Stimulated activated naive CD8-positive, alpha-beta T cell treated with anti-CD3 and anti-CD28 coated beads, Interleukin-15, Interleukin-2, amounts not matched to agents 100 ng/mL and 50 ng/mL, for 24 hours (primary cell): Measurements from ENCODE around the gene MGAT5.

Source experiments
- H3K27ac Mint-ChIP-seq: one replicate; pipeline ENCODE4 v1.8.0; 2021; ENCODE audit warnings: mild to moderate bottlenecking, mixed read lengths
- H3K27me3 Mint-ChIP-seq: one replicate; pipeline ENCODE4 v1.8.0; 2021; ENCODE audit warnings: mixed read lengths
- H3K36me3 Mint-ChIP-seq: one replicate; pipeline ENCODE4 v1.8.0; 2021; ENCODE audit warnings: low read depth, mixed read lengths
- H3K4me1 Mint-ChIP-seq: one replicate; pipeline ENCODE4 v1.8.0; 2021; ENCODE audit warnings: low read depth, mixed read lengths
- H3K4me3 Mint-ChIP-seq: one replicate; pipeline ENCODE4 v1.8.0; 2021; ENCODE audit warnings: mild to moderate bottlenecking, mixed read lengths
- H3K9me3 Mint-ChIP-seq: one replicate; pipeline ENCODE4 v1.8.0; 2021; ENCODE audit warnings: mixed read lengths

MGAT5 gene

DNA sequence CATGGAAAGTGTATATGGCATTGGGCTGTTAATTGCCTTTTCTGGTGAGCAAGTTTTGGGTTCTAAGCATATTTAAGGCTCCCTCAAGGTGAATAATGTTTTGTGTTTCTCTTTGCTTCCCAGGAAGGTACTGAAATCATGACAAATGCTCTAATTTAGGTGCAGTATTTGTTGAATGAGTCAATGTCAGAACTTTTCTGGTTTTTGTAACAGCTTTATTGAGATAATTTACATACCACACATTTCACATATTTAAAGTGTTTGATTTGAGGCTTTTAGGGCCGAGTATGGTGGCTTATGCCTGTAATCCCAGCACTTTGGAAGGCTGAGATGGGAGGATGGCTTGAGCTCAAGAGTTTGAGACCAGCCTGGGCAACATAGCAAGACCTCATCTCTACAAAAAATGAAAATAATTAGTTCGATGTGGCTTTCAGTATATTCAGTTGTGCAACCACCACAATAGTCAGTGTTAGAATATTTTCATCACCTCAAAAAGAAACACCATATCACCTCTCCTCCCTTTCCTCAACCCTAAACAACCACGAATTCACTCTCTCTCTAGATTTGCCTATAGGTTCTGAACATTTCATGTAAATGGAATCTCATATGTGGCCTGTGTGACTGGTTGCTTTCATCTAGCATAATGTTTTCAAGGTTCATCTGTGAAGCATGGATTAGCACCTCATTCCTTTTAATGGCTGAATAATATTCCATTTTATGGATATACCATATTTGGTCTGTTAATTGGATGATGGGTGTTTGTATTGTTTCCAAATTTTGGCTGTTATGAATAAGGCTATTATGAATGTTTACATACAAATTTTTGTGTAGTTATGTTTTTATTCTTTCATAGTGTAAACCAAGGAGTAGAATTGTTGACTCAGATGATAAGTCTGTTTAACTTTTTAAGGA is 54.9 kb downstream of the MGAT5 start:
- H3K27ac Mint-ChIP-seq = no peak overlapping the region
- peaks cover 33% of the 10 kb centered on the region for H3K36me3 Mint-ChIP-seq
- H3K27me3 Mint-ChIP-seq = no peaks in the 10 kb centered on the region
- peaks cover 90% of the 10 kb centered on the region for H3K4me1 Mint-ChIP-seq
- no peak overlapping the region for H3K4me3 Mint-ChIP-seq
- H3K9me3 Mint-ChIP-seq = peaks cover 7% of the 10 kb centered on the region

DNA sequence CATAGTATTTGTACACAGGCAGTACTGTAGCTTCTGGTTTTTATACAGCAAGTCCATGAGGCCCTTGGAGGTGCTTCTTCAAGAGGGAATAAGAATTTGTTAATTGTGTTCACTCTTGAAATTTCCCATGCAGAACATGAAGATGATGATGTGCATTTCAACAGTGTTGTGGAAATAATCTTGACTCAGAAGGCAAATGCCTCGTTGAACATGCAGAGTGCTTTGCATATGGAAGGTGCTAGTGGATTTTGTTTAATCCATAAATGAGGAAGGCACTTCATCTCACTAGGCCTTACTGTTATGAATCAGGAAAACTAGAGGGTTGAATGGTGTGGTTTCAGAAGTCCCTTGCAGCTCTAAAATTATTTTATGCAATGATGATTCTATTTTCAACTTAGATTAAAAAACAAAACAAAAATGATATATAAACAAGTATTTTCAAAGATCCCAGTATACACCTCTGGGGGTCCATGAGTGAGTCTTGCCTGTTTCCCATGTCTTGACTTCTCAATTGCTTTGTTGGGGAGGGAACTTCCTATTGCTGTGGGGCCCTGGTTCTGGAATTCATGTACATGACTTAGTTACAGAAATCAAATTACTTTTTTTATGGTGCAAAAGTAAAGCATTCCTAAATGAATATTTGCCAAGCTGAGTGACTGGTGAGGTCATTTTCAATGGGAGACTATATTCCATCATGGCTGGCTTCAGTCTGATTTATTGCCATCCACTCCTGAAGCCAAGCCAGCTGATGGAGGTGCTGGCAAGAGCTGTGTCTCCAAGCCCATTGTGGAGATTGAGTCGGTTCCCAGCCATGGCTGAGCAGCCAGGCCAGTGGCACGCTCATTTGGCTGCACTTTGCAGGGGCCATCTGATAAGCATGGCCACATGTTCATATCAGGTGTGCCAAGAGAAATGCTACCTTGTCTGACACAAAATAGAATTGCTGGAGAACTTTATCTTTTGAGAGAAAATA is 56.5 kb downstream of the MGAT5 start:
- Mint-ChIP-seq H3K9me3 (peaks cover 7% of the 10 kb centered on the region), H3K4me1 (peaks cover 74% of the 10 kb centered on the region), H3K27me3 (no peaks in the 10 kb centered on the region), H3K36me3 (peaks cover 27% of the 10 kb centered on the region), H3K27ac (no peak overlapping the region), H3K4me3 (no peak overlapping the region)

DNA sequence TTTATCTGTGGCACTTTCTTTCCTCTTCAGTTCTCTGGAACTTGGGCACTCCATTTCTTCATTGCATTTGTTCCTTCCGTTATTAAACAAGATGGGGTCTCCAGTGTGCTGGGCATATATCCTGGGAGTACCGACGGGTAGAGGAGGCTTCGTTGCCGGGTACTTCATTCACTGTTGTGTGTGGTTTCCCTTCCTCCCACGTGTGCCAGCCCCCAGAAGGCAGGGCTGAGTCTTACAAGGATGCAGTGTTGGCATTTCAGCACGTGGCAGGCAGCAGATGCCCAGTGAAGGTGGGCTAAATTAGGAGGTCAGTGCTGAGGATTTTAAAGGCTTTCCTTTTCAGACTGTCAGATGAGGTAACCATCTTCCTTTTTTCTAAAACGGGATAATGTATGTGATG is 58.6 kb downstream of the MGAT5 start:
- H3K4me1 Mint-ChIP-seq = peaks cover 58% of the 10 kb centered on the region
- H3K9me3 Mint-ChIP-seq = peaks cover 7% of the 10 kb centered on the region
- H3K27me3 Mint-ChIP-seq = no peaks in the 10 kb centered on the region
- peak overlapping the region; percentile 17 for H3K4me3 Mint-ChIP-seq
- peak overlapping the region; percentile 86 for H3K27ac Mint-ChIP-seq
- peaks cover 30% of the 10 kb centered on the region for H3K36me3 Mint-ChIP-seq

DNA sequence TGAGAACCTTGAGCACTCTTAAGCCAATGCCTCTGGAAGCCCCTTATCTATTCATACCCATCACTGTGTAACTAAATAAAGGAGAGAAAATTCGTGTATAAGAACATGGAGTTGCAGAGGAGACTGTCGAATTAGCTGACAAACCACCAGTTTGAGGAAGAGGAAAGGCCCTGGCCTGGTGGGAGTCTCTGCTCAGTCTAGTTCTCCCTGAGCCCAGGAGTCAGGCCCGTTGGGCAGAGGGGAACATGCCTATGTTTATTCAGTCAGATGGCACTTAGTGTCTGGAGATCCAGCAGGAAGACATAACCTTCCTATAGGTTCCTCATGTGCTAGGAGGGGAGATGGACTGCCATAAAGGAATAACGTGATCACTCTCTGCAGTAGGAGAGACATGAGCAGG is 60.3 kb downstream of the MGAT5 start:
- no peaks in the 10 kb centered on the region for H3K27me3 Mint-ChIP-seq
- no peak overlapping the region for H3K4me3 Mint-ChIP-seq
- H3K27ac Mint-ChIP-seq = peak overlapping the region; percentile 15
- peaks cover 46% of the 10 kb centered on the region for H3K4me1 Mint-ChIP-seq
- H3K9me3 Mint-ChIP-seq = peaks cover 4% of the 10 kb centered on the region
- H3K36me3 Mint-ChIP-seq = peaks cover 41% of the 10 kb centered on the region

DNA sequence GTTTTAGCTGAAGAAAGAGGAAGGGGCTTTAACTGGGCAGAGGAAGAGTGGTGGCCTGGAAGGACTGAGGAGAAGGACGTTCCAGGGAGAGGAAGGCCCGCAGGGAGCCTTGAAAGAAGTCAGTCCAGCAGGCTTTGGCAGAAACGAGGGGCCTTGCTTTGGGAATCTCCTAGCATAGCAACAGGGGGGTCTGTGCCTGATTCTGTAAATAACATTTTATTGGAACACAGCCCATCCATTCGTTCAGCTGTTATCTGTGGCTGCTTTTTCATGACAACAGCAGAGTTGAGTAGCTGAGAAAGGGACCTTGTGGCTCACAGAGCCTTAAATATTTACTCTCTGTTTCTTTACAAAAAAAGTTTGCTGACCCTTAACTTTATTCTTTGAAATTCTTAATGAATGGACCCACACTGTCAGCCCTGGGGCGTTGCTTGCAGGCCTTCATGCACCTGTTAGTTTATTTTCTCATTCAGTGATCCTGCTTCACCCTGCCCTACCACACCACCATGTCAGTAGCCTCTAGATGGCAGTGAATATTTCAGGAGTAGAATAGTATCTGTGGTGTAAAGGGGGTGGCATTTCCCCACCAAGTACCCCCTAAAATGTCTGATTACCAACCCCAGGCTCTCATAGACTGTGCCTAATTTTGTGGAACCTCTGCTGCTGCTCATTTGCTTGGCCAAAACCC is 61.0 kb downstream of the MGAT5 start:
- no peaks in the 10 kb centered on the region for H3K9me3 Mint-ChIP-seq
- no peaks in the 10 kb centered on the region for H3K27me3 Mint-ChIP-seq
- H3K36me3 Mint-ChIP-seq = peaks cover 39% of the 10 kb centered on the region
- H3K4me1 Mint-ChIP-seq = peaks cover 45% of the 10 kb centered on the region
- H3K4me3 Mint-ChIP-seq = no peak overlapping the region
- H3K27ac Mint-ChIP-seq = peak overlapping the region; percentile 15

DNA sequence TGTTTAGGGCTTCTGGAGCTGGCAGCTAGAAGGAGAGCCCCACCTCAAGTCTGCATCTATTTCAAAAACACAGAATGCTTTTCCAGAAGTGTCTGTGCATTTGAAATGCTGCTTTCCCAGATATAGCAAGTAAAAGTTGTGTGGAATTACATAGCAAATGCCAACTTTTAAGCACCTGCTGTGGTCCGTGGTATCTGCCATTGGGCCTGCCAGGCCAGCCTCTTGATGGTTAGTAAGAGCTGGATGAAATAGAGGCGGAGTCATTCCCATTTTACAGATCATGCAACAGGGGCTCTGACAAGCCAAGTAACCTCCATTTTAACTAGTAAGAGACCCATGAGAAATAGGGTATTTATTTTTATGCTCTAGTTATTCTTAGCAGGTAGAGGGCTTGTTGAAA is 61.6 kb downstream of the MGAT5 start:
- Mint-ChIP-seq H3K27me3 (no peaks in the 10 kb centered on the region), H3K27ac (no peak overlapping the region), H3K36me3 (peaks cover 38% of the 10 kb centered on the region), H3K9me3 (no peaks in the 10 kb centered on the region), H3K4me1 (peaks cover 45% of the 10 kb centered on the region), H3K4me3 (no peak overlapping the region)

DNA sequence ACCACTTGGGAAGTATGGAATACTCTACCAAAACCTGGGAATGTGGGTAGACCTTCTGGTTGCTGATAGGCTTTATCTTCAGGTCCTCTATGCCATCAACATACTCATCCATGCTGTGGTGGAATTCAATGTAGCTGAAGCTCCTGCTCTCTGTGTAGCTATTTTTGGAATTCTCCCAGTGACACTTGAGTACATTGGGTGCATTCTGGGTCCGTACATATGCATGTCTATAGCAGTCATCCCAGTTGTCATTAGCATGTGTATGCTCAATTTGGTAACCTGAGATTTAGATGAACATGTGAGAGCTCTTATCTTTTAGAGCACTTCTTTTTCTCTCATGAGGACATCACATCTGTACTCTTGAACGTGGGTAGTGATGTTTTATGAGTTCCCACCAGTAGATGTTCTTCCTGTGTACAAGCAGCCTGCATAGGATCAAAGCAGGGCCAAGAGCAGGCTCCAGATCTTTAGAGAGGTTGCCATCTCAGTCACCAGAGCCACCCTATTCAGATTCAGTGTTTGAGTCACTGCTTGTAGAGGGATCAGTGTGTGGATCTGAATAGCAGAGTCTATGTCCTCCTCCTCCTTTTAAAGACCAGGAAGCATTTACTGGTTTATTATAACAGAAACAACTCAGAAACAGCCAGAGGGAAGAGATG is 65.9 kb downstream of the MGAT5 start:
- H3K36me3 Mint-ChIP-seq = peaks cover 58% of the 10 kb centered on the region
- no peaks in the 10 kb centered on the region for H3K27me3 Mint-ChIP-seq
- H3K4me3 Mint-ChIP-seq = no peak overlapping the region
- no peak overlapping the region for H3K27ac Mint-ChIP-seq
- H3K4me1 Mint-ChIP-seq = peaks cover 57% of the 10 kb centered on the region
- no peaks in the 10 kb centered on the region for H3K9me3 Mint-ChIP-seq

DNA sequence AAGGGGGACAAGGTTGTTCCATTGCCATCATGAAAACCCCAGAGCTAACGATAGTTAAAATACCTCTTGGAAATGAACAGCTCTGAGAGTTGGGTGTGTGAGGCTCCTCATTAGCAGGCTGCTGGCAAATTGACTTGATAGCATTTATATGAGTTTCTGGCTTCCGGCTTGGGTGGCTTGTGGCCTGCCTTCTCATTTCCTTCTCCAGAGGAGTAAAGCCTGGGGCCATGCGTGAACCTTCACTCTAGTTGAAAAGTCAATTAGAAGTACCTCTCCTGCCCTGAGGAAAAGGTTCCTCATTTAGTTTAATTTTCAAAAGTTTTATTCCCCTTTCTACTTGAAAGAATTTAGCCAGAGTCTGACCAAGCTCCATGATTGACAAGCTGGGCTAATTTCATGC is 67.1 kb downstream of the MGAT5 start:
- no peaks in the 10 kb centered on the region for H3K9me3 Mint-ChIP-seq
- H3K4me3 Mint-ChIP-seq = no peak overlapping the region
- H3K4me1 Mint-ChIP-seq = peaks cover 69% of the 10 kb centered on the region
- H3K27me3 Mint-ChIP-seq = no peaks in the 10 kb centered on the region
- peaks cover 61% of the 10 kb centered on the region for H3K36me3 Mint-ChIP-seq
- H3K27ac Mint-ChIP-seq = peak overlapping the region; percentile 38

DNA sequence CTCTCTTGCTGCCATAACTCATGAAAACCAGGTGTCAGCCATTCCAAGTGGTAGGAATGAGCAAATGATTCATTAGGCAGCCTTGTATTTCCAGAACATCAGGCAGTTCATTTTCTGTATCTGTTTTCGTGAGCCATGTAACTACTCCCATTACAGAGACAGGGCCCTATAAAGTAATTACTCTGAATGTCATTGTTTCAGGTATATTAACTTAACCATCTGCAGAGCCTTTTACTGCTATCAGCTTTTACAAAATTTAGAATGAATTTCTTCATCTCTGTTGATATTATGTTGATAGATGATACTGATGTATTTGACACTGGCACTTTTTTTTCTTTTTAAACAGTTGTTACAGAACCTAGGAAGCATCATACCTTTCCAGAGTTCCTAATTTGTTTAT is 69.9 kb downstream of the MGAT5 start:
- no peak overlapping the region for H3K4me3 Mint-ChIP-seq
- no peaks in the 10 kb centered on the region for H3K9me3 Mint-ChIP-seq
- peak overlapping the region; percentile 45 for H3K27ac Mint-ChIP-seq
- H3K4me1 Mint-ChIP-seq = peaks cover 78% of the 10 kb centered on the region
- H3K27me3 Mint-ChIP-seq = no peaks in the 10 kb centered on the region
- H3K36me3 Mint-ChIP-seq = peaks cover 61% of the 10 kb centered on the region

DNA sequence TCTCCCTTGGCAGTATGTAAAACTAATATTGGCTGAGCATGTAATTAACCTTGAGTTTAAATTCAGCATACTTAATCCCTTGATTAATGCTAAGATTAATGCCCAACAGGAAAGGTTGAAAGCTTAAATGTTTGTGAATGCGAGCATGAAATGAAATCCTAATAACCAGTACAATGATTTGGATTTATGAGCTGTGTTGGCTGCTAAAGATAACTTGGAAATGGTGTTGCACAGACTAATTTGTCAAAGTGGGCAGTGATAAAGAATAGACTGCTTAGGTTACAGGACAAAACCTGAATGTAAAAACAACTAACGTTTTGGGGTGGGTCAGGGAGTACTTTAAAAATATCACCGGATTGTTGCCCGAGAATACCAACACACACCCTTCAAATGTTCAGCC is 70.6 kb downstream of the MGAT5 start:
- H3K4me3 Mint-ChIP-seq = no peak overlapping the region
- no peaks in the 10 kb centered on the region for H3K27me3 Mint-ChIP-seq
- no peak overlapping the region for H3K27ac Mint-ChIP-seq
- H3K36me3 Mint-ChIP-seq = peaks cover 59% of the 10 kb centered on the region
- H3K9me3 Mint-ChIP-seq = no peaks in the 10 kb centered on the region
- H3K4me1 Mint-ChIP-seq = peaks cover 72% of the 10 kb centered on the region

DNA sequence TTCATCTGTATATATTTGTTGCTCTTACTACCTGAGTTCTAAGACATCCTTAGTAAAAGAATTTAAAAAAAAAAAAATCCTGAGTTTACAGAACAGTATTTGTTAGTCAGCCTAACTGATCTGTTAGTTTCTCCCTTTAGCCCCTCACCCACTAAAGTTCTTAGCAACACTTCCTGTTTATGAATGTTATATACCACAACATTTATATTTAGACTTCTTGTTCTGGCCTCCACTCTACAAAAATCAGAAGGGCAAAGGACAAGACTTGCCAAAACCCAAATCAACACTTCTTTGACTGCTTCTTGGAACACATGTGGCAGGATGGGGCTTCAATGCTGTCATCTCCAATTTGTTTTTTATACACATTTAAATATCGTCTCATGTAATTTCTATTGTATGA is 71.1 kb downstream of the MGAT5 start:
- no peaks in the 10 kb centered on the region for H3K9me3 Mint-ChIP-seq
- H3K36me3 Mint-ChIP-seq = peaks cover 60% of the 10 kb centered on the region
- no peaks in the 10 kb centered on the region for H3K27me3 Mint-ChIP-seq
- H3K27ac Mint-ChIP-seq = no peak overlapping the region
- no peak overlapping the region for H3K4me3 Mint-ChIP-seq
- H3K4me1 Mint-ChIP-seq = peaks cover 68% of the 10 kb centered on the region

DNA sequence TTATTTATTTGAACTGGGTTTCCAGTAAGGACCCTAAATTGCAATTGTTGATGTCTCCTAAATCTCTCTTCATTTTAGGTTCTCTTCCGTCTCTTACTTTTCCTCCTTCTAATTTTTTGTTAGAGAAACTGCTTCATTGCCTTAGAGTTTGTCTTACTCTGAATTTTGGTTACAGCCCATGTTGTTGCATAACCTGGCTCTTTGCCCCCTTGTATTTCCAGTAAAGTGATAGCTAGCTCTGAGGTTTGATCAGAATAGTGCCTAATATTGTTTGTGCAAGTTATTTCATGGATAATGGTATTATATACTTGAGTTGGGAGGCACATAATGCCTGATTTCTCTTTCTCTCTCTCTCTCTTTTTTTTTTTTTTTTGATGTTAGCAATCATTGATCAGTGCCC is 71.8 kb downstream of the MGAT5 start:
- H3K9me3 Mint-ChIP-seq = no peaks in the 10 kb centered on the region
- H3K36me3 Mint-ChIP-seq = peaks cover 65% of the 10 kb centered on the region
- H3K4me1 Mint-ChIP-seq = peaks cover 61% of the 10 kb centered on the region
- H3K4me3 Mint-ChIP-seq = no peak overlapping the region
- peak overlapping the region; percentile 18 for H3K27ac Mint-ChIP-seq
- H3K27me3 Mint-ChIP-seq = no peaks in the 10 kb centered on the region

DNA sequence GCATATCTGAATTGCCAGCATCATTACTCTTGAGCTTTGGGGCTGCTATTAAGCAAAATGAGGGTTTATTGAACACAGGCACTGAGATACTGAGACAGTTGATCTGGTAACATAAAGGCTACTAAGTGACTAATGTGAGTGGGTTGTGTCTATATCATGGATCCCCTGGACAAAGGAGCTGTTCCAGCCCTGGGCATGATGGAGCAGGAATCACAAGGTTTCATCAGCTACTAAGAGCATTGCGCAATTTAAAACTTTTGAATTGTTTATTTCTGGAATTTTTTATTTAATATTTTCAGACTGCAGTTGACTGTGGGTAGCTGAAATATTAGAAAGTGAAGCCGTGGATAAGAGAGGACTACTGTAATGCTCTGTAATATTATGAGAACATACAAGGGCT is 73.5 kb downstream of the MGAT5 start:
- Mint-ChIP-seq H3K4me1 (peaks cover 44% of the 10 kb centered on the region), H3K4me3 (no peak overlapping the region), H3K9me3 (peaks cover 7% of the 10 kb centered on the region), H3K27ac (no peak overlapping the region), H3K36me3 (peaks cover 63% of the 10 kb centered on the region), H3K27me3 (no peaks in the 10 kb centered on the region)

DNA sequence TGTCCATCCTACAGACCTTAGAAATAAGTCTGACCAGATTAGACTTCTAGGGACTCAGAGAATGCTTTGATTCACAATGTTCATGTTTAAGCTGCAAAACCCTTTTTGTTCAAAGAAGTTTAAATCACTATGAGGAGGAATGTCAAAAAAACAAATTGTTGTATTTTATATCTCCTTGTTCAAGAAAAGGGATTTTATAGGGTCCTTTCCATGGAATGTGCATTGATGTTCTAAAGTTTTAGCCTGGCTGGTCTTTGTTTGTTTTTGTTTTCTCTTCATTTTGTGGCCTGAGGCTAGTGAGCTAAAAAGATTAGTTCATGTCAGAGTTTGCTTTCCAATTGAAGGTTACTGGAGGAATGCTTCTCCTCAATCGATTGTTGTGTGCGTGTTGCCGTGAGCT is 77.2 kb downstream of the MGAT5 start:
- Mint-ChIP-seq H3K9me3 (peaks cover 7% of the 10 kb centered on the region), H3K27ac (no peak overlapping the region), H3K4me3 (no peak overlapping the region), H3K4me1 (peaks cover 7% of the 10 kb centered on the region), H3K36me3 (peaks cover 43% of the 10 kb centered on the region), H3K27me3 (no peaks in the 10 kb centered on the region)
